GM12878 (cell line): ENCODE data around the gene SYT8. TPM values are rescaled to one million over a fixed set of nuclear protein-coding genes. Genes with fewer than 3 reads are reported as not detected.

Experiments used
- ATAC-seq: fragments of 200-7000 bp; cut with Tn5 transposase; 3 replicates; pipeline ENCODE4 v1.9.1; 2020; ENCODE audit warnings: mild to moderate bottlenecking, moderate library complexity
- BruUV-seq: library from RNA; stranded (reverse); fragments of 400-500 nt; replicated peaks from 2 replicates; lab custom pipeline; 2021; lab: Mats Ljungman, UMichigan
- CTCF ChIA-PET: fragments of 300-600 bp; sonication (Branson Sonifier 250); formaldehyde crosslinking; extraction: SDS; loops from one replicate; lab custom pipeline; 2021; ENCODE audit warnings: inconsistent platforms; lab: Yijun Ruan, JAX
- POLR2A ChIA-PET: fragments of 350-600 bp; formaldehyde crosslinking; extraction: SDS; loops from one replicate; lab custom pipeline; 2021; ENCODE audit warnings: inconsistent platforms; lab: Charles Lee
- RAD21 ChIA-PET: fragments of 300-600 bp; sonication (Branson Sonifier 250); formaldehyde crosslinking; loops from one replicate; lab custom pipeline; 2023; ENCODE audit warnings: antibody characterized with exemption; ENCODE audit not compliant: unreplicated experiment; lab: Charles Lee
- SMC1A ChIA-PET: fragments of 300-600 bp; sonication (Branson Sonifier 250); formaldehyde crosslinking; loops from one replicate; lab custom pipeline; 2023; ENCODE audit not compliant: unreplicated experiment, uncharacterized antibody; lab: Charles Lee
- DNase-seq: peaks from one replicate; pipeline ENCODE4 v3.0.0-alpha.2; 2011; ENCODE audit warnings: low read depth, low spot score
- FAIRE-seq: peaks from 3 replicates; lab custom pipeline; 2011; peaks lifted over from hg19 to GRCh38; lab: Jason Lieb, UNC
- H2AFZ ChIP-seq: 2 replicates; pipeline ENCODE4 v1.6.0; 2011; ENCODE audit warnings: low read depth, low read length, control low read depth; ENCODE audit not compliant: control insufficient read depth
- H3K27ac ChIP-seq: 2 replicates; pipeline ENCODE4 v1.5.1; 2011; ENCODE audit warnings: control low read depth; ENCODE audit not compliant: control insufficient read depth, insufficient read depth
- H3K27me3 ChIP-seq, 2 experiments: replicated peaks in 1 of 2; 2 replicates each; pipeline versions ENCODE4 v1.6.0 to v1.6.1; 2011; ENCODE audit warnings: low read length in 1 of 2; ENCODE audit not compliant: control insufficient read depth in 2 of 2, insufficient read depth in 2 of 2
- H3K36me3 ChIP-seq, 2 experiments: 2 replicates each; pipeline ENCODE4 v1.5.1; 2011; ENCODE audit warnings: low read length in 1 of 2; ENCODE audit not compliant: control insufficient read depth in 2 of 2, insufficient read depth in 2 of 2
- H3K4me1 ChIP-seq: 2 replicates; pipeline ENCODE4 v1.6.1; 2011; ENCODE audit warnings: mild to moderate bottlenecking, low read length, moderate library complexity, mixed read lengths; ENCODE audit not compliant: control insufficient read depth, insufficient read depth
- H3K4me2 ChIP-seq: 2 replicates; pipeline ENCODE4 v1.6.0; 2011; ENCODE audit warnings: control low read depth; ENCODE audit not compliant: control insufficient read depth, insufficient read depth
- H3K4me3 ChIP-seq: fragments of 200-600 bp; sonication (generic); 2 replicates; pipeline ENCODE4 v1.5.1; 2016
- H3K79me2 ChIP-seq: 2 replicates; pipeline ENCODE4 v1.6.0; 2011; ENCODE audit warnings: low read length; ENCODE audit not compliant: control insufficient read depth, insufficient read depth
- H3K9ac ChIP-seq: 2 replicates; pipeline ENCODE4 v1.8.0; 2011; ENCODE audit warnings: low read length, control low read depth, mixed read lengths; ENCODE audit not compliant: control insufficient read depth, insufficient read depth
- H3K9me3 ChIP-seq: replicated peaks from 3 replicates; pipeline ENCODE4 v1.5.1; 2011; ENCODE audit warnings: mild to moderate bottlenecking, low read length; ENCODE audit not compliant: control insufficient read depth, insufficient read depth
- H4K20me1 ChIP-seq: 2 replicates; pipeline ENCODE4 v1.6.0; 2011; ENCODE audit not compliant: control insufficient read depth, insufficient read depth
- ASH2L ChIP-seq: fragments of 300-600, 200-600 bp; sonication (generic); IDR thresholded peaks from 2 replicates; pipeline ENCODE4 v1.6.1; 2017; ENCODE audit warnings: low read depth, mild to moderate bottlenecking, borderline replicate concordance
- BCL11A ChIP-seq: IDR thresholded peaks from 2 replicates; pipeline ENCODE4 v1.6.1; 2011; ENCODE audit warnings: low read depth, low read length
- DPF2 ChIP-seq: fragments of 450-650 bp; IDR thresholded peaks from 2 replicates; pipeline ENCODE4 v1.6.1; 2017; ENCODE audit warnings: mild to moderate bottlenecking
- FOXK2 ChIP-seq: fragments of 450-650 bp; IDR thresholded peaks from 2 replicates; pipeline ENCODE4 v1.6.1; 2017; ENCODE audit warnings: mild to moderate bottlenecking, moderate library complexity
- IKZF2 ChIP-seq, 2 experiments: fragments of 450-650 bp; IDR thresholded peaks; 2 replicates each; pipeline ENCODE4 v1.6.1; 2017; ENCODE audit warnings: mild to moderate bottlenecking in 2 of 2, moderate library complexity in 2 of 2
- NFXL1 ChIP-seq: fragments of 450-650 bp; IDR thresholded peaks from 2 replicates; pipeline ENCODE4 v1.6.1; 2017; ENCODE audit warnings: antibody characterized with exemption, mild to moderate bottlenecking, borderline replicate concordance
- POLR2AphosphoS2 ChIP-seq: IDR thresholded peaks from 2 replicates; pipeline ENCODE4 v1.6.1; 2011; ENCODE audit warnings: low read depth, mild to moderate bottlenecking, low read length, improper control_type of control experiment, moderate library complexity
- SIX5 ChIP-seq: IDR thresholded peaks from 2 replicates; pipeline ENCODE4 v1.6.1; 2011; ENCODE audit warnings: mild to moderate bottlenecking, low read depth, low read length, moderate library complexity; ENCODE audit not compliant: severe bottlenecking
- SPI1 ChIP-seq: IDR thresholded peaks from 2 replicates; pipeline ENCODE4 v1.6.1; 2011; ENCODE audit warnings: low read depth, mild to moderate bottlenecking, low read length, moderate library complexity, borderline replicate concordance; ENCODE audit not compliant: insufficient read depth
- WGBS: methylation state at CpG from one replicate; pipeline ENCODE4 v1.1.6; 2016; ENCODE audit warnings: low lambda C conversion rate; ENCODE audit not compliant: insufficient replicate concordance, insufficient coverage; ENCODE audit errors: missing lambda C conversion rate; 5-methylcytosine and 5-hydroxymethylcytosine counted together
- in situ Hi-C: fragments of 300-500 bp; cut with MboI; formaldehyde crosslinking; loops from 9 replicates; pipeline ENCODE4 v1.14.3; 2018; ENCODE audit warnings: mixed read lengths
- intact Hi-C: fragments of 100-400 bp; cut with micrococcal nuclease; formaldehyde crosslinking; loops from one replicate; pipeline ENCODE4 v1.14.2; 2022; ENCODE audit not compliant: unreplicated experiment
- polyA plus RNA-seq, 11 experiments: library from polyadenylated mRNA; depleted of rRNA in 4 of 11; unstranded in 6 of 11; stranded (reverse) in 5 of 11; fragments of >200 nt; fragmentation: Nextera tagmentation in 4 of 11; fragmentation: Illumina TruSeq in 1 of 11; extraction: Ambion mirVana in 4 of 11; extraction: Trizol in 1 of 11; gene quantifications; 1 replicate in 1 of 11; 2 replicates in 10 of 11; pipeline versions ENCODE4 v1.2.1 to v1.2.3, GENCODE V29; 2011 to 2016; ENCODE audit warnings: inconsistent platforms in 2 of 11, missing spikeins in 2 of 11, low read depth in 1 of 11
- total RNA-seq, 4 experiments: library from RNA; depleted of rRNA in 3 of 4; stranded (reverse); fragments of >200 nt in 3 of 4; fragmentation: Illumina TruSeq in 1 of 4; extraction: Trizol in 1 of 4; gene quantifications; 2 replicates each; pipeline versions ENCODE4 v1.2.1 to v1.2.3, GENCODE V29; 2013 to 2021
- TF ChIP-seq, protein P1 (sequence below): fragments of 450-650 bp; IDR thresholded peaks from 2 replicates; pipeline ENCODE4 v1.6.1; 2017; ENCODE audit warnings: mild to moderate bottlenecking, moderate library complexity

Gene SYT8
- total and polyA plus RNA-seq, 10 of the 15 experiments (the other 5 are each of a cell fraction or from before 2014, with no cell fraction given) = 0.44 TPM; not detected in 9

GRCh38 chr11:1846453-1846932 is 11.7 kb downstream of the SYT8 start (continued):
- TF ChIP-seq, protein P1, sequence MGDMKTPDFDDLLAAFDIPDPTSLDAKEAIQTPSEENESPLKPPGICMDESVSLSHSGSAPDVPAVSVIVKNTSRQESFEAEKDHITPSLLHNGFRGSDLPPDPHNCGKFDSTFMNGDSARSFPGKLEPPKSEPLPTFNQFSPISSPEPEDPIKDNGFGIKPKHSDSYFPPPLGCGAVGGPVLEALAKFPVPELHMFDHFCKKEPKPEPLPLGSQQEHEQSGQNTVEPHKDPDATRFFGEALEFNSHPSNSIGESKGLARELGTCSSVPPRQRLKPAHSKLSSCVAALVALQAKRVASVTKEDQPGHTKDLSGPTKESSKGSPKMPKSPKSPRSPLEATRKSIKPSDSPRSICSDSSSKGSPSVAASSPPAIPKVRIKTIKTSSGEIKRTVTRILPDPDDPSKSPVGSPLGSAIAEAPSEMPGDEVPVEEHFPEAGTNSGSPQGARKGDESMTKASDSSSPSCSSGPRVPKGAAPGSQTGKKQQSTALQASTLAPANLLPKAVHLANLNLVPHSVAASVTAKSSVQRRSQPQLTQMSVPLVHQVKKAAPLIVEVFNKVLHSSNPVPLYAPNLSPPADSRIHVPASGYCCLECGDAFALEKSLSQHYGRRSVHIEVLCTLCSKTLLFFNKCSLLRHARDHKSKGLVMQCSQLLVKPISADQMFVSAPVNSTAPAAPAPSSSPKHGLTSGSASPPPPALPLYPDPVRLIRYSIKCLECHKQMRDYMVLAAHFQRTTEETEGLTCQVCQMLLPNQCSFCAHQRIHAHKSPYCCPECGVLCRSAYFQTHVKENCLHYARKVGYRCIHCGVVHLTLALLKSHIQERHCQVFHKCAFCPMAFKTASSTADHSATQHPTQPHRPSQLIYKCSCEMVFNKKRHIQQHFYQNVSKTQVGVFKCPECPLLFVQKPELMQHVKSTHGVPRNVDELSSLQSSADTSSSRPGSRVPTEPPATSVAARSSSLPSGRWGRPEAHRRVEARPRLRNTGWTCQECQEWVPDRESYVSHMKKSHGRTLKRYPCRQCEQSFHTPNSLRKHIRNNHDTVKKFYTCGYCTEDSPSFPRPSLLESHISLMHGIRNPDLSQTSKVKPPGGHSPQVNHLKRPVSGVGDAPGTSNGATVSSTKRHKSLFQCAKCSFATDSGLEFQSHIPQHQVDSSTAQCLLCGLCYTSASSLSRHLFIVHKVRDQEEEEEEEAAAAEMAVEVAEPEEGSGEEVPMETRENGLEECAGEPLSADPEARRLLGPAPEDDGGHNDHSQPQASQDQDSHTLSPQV = no peak
- TF ChIP-seq ASH2L (no peak), SIX5 (no peak)

DNA sequence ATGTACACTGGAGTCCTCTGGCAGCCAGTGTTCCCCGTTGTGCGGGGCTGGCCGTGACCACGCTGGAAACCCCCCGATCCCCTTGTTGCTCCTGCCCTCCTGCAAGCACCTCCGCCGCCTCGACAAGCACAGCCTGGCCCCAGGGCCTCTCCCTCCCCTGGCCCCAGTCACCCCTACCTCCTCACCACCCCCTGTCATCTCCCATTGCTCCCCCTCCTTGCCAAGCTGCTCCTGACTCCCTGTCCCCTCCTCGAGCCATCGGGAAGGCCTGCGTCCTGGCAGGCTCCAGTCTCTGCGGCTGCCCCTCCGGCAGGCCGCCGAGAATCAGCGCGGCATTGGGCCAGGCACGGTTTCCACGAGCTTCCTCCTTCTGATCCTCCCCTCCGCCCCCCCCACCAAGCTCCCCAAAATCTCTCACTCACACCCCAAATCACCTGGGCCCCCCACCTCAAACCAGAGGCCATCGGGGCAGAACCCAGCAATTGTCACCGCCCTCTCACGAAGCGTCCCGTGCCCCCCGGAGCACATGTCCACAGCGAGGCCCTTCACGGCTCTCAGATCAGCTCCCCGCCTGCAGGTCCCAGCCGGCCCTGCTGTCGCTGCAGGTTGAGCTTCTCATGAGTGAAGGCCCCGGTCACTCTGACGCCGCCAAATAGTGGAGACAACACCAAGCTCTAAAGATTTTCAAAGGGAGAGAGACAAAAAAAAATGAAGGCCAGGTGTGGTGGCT is 12.4 kb downstream of the SYT8 start:
- no peak overlapping the region for H3K4me2 ChIP-seq
- no peak overlapping the region for H3K4me3 ChIP-seq
- no TSS peak for BruUV-seq
- CTCF ChIA-PET = interaction anchor here (0.6 to 2.3 kb wide), 9 partner anchors 8 to 942 kb away, joined by 3 to 7 read pairs (median 4); partner anchors contain the start of gene TNNT3
- SMC1A ChIA-PET = no interaction called here
- no peak overlapping the region for H2AFZ ChIP-seq
- H3K79me2 ChIP-seq = peaks cover 4% of the 10 kb centered on the region
- no peaks in the 10 kb centered on the region for H3K9me3 ChIP-seq
- POLR2A ChIA-PET = no interaction called here
- no peaks in the 10 kb centered on the region for H4K20me1 ChIP-seq
- in situ Hi-C loops = no loop called here
- FAIRE-seq (no peak), ATAC-seq (no peak), DNase-seq (no peak)
- no peak for TF ChIP-seq DPF2
- no peak for TF ChIP-seq SPI1
- no peak for TF ChIP-seq POLR2AphosphoS2
- no peak for TF ChIP-seq FOXK2
- TF ChIP-seq IKZF2 (IDR thresholded peaks at IDR 0.05) = no peak
- no peak for TF ChIP-seq BCL11A
- TF ChIP-seq NFXL1 = no peak
- no peak overlapping the region for H3K9ac ChIP-seq
- H3K27me3 ChIP-seq = no peaks in the 10 kb centered on the region; a peak in 1 of 4 replicates
- H3K4me1 ChIP-seq = peaks cover 48% of the 10 kb centered on the region
- intact Hi-C loops = no loop called here
- no peak overlapping the region for H3K27ac ChIP-seq
- H3K36me3 ChIP-seq = no peaks in the 10 kb centered on the region
- WGBS = 85% methylated on average over 21 of the region's 34 CpGs
- RAD21 ChIA-PET = interaction anchor here (1.3 to 1.7 kb wide), 2 partner anchors 8 to 155 kb away, joined by 3 to 4 read pairs; no protein-coding TSS in a partner anchor
